Measurements from ENCODE around the gene NBEAL2. TPM values are rescaled to one million over a fixed set of nuclear protein-coding genes. Genes with fewer than 3 reads are reported as not detected.
"Not testable (repeated sequence)": the region's sequence is repeated elsewhere in the genome, so short reads cannot be mapped to it uniquely, and the experiment has no call there.

NBEAL2 gene
- polyA plus RNA-seq, 1 donor = 13.9 TPM

- DNase-seq (ENCODE audit: low read depth) = no peak
These were observed 31.4 kb downstream of the NBEAL2 start for GRCh38 chr3:47010910-47011309.

DNA sequence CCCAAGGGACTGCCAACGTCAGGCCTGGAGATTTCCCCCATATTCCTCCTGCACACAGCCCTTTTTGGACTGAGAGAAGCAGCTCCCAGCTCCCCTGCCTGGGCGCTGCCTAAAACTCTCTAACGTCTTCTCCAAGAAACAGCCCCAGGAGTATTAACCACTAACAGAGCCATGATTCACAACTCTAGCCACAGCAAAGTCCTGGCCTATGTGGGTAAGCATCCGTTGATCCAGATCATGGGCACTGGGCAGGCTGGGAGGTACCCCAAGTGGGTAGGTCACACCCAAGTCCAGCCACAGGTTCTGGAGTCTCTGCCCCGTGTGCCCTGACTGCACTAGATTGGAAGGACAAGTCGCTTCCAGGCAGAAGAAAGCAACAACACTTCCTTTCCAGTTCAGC, 31.9 kb downstream of the NBEAL2 start:
- DNase-seq (ENCODE audit: low read depth) = no peak

DNA sequence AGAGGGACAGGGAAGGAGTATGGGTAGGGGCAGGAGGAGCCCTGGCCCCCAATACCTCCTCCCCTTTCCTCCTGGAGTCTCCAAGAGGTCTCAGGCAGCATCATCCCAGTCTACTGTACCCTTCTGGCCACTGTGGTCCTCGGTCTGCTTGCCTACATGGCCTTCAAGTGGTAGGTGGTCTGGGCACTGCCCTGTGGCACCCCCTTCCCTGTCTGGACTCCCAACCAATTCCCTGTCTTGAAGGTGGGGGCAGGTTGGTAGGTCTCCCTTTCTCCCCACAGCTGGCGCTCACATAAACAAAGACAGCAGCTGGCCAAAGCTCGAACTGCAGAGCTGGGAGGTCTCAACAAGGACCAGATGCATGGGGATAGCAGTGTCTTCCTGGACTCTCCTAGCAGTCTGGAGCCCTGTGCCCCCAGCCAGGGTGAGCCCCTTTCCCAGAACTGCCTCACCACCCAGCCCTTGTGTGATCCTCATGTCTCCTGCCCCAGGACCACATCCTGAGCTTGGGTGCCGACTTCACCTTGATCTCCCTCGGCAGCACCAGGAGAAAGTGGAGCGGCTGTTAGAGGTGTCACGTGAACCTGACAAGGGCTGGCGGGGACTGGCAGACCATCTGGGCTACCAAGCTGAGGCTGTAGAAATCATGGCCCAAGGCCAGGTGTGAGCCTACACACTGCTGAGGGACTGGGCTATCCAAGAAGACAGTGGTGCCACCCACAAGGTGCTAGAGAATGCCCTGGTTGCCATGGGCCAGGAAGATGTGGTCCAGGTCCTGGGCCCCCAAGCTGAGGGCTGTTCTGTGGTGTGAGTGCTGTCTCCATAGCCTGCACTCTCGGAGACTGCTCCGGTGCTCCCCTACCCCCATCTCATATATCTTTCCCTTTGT, 33.1 kb downstream of the NBEAL2 start:
- DNase-seq (ENCODE audit: low read depth) = no peak

DNA sequence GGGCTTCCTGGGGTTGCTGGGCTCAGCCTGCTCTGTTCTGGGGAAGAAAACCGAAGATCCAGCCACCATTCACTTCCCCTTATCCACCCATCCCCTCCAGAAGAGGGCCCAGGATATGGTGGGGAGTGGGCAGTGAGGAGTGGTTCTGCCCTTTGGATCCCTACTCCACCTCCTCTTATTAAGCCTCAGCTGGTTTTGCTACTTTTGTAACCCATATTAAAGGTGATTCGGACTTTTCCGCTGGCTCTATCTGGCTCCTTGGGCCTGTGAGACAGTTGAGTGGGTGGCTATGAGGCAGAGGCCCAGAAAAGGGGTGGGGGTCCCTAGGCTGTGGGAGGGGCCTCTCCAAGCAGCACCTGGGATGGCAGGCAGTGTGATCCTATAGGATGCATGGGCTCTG, 33.8 kb downstream of the NBEAL2 start:
- DNase-seq (ENCODE audit: low read depth) = no peak

GRCh38 chr3:47014036-47014435, 34.6 kb downstream of the NBEAL2 start:
- no peak for DNase-seq (ENCODE audit: low read depth)

- no peak for DNase-seq (ENCODE audit: low read depth)
These were observed 35.7 kb downstream of the NBEAL2 start for GRCh38 chr3:47015151-47015550.

- no peak for DNase-seq (ENCODE audit: low read depth)
These were observed 36.8 kb downstream of the NBEAL2 start for GRCh38 chr3:47016086-47016933.

- DNase-seq (ENCODE audit: low read depth) = no peak
These were observed 37.5 kb downstream of the NBEAL2 start for GRCh38 chr3:47016934-47017435.

GRCh38 chr3:47017504-47018268, 38.2 kb downstream of the NBEAL2 start:
- DNase-seq (ENCODE audit: low read depth) = no peak

GRCh38 chr3:47018269-47018611, 38.8 kb downstream of the NBEAL2 start:
- no peak for DNase-seq (ENCODE audit: low read depth)

DNA sequence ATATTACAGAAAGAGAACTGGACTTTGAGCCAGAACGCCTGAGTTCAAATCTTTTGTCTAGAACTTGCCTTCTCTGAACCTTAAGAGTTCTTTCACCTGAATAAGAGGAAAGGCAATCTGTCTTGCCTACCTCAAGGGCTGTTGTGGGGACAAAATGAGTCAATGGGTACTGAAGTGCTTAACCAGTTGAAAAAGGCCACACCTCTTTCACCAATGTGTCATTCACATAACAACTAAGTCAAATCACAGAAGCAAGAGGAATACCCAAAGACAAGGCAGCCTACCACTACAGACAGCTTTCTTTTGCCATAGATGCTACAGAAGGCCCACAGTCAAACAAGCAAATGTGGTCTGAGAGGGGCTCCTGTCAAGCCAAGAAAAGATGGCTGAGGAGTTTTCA, 39.7 kb downstream of the NBEAL2 start:
- no peak for DNase-seq (ENCODE audit: low read depth)

GRCh38 chr3:47020311-47020710, 40.8 kb downstream of the NBEAL2 start:
- DNase-seq (ENCODE audit: low read depth) = no peak

DNA sequence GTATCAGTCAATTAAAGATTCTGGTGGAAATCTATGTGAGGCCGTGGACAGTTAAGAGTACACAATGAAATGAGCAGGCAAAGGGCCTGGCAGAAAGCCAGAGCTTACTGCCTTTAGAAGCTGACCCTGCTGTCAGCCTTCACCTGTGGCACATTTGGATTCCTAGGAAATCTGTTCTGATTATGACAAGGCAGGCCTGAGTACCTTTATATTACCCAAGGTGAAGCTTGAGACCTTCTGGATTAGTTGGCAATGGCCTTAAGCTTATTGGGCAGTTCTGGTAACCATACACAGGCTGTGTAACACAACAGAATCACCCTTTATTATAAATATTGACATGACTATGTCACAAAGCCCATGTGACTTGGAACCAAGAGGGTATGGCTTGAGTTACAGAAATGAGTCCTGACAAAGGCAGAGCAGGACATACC, 43.2 kb downstream of the NBEAL2 start:
- DNase-seq (ENCODE audit: low read depth) = no peak

GRCh38 chr3:47024932-47025331, 45.5 kb downstream of the NBEAL2 start:
- no peak for DNase-seq (ENCODE audit: low read depth)

DNA sequence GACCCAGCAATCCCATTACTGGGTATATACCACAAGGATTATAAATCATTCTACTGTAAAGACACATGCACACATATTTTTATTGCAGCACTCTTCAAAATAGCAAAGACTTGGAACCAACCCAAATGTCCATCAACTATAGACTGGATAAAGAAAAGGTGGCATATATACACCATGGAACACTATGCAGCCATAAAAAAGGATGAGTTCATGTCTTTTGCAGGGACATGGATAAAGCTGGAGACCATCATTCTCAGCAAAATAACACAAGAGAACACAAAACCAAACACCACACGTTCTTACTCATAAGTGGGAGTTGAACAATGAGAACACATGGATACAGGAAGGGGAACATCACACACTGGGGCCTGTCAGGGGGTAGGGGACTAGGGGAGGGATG, 47.0 kb downstream of the NBEAL2 start:
- DNase-seq (ENCODE audit: low read depth) = not testable (repeated sequence)

GRCh38 chr3:47028146-47028545, 48.7 kb downstream of the NBEAL2 start:
- DNase-seq (ENCODE audit: low read depth) = no peak

DNA sequence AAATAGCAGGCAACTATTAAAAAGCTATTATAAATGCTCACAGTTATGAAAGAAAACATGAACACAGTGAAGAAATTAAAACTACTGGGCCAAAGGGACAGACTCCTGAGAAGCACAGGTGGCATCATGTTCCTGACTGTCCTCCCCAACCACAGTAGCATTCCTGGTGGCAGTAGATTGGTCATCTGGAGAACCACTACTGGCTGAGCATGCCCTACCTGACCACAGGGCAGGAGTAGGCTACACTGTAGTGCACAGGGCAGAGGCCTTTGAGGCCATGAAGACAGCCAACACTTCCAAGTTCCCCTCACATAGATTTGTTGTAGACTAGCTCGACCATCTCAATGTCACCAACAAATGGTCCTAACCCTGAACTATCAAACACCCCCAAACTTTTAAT, 49.2 kb downstream of the NBEAL2 start:
- DNase-seq (ENCODE audit: low read depth) = no peak

GRCh38 chr3:47031041-47031440, 51.6 kb downstream of the NBEAL2 start:
- not testable (repeated sequence) for DNase-seq (ENCODE audit: low read depth)

GRCh38 chr3:47034868-47035489, 55.5 kb downstream of the NBEAL2 start:
- DNase-seq (ENCODE audit: low read depth) = no peak

- DNase-seq (ENCODE audit: low read depth) = no peak
These were observed 56.2 kb downstream of the NBEAL2 start for GRCh38 chr3:47035645-47036044.

- no peak for DNase-seq (ENCODE audit: low read depth)
These were observed 56.7 kb downstream of the NBEAL2 start for GRCh38 chr3:47036145-47036544.
